NOMO-1 (cell line): ENCODE measurements around the gene TAT.
"Not testable (repeated sequence)": the region's sequence is repeated elsewhere in the genome, so short reads cannot be mapped to it uniquely, and the experiment has no call there.

Experiments used
- DNase-seq, 2 experiments: peaks; one replicate each; lab custom pipeline; 2025; ENCODE audit not compliant: unreplicated experiment in 2 of 2; lab: John Stamatoyannopoulos, UW

TAT gene

GRCh38 chr16:71585318-71585703, 8.4 kb upstream of the TAT start:
- no peak for DNase-seq

- DNase-seq = no peak
Measured at GRCh38 chr16:71584543-71585317, 7.8 kb upstream of the TAT start.

GRCh38 chr16:71582553-71582848, 5.6 kb upstream of the TAT start:
- not testable (repeated sequence) for DNase-seq

- DNase-seq = no peak
Measured at GRCh38 chr16:71574702-71575101, 2.2 kb downstream of the TAT start.

- DNase-seq = no peak
Measured at GRCh38 chr16:71573387-71574094, 3.4 kb downstream of the TAT start.

GRCh38 chr16:71572497-71573116, 4.3 kb downstream of the TAT start:
- no peak for DNase-seq

- DNase-seq = no peak
Measured at GRCh38 chr16:71570144-71570543, 6.7 kb downstream of the TAT start.

- DNase-seq = no peak
Measured at GRCh38 chr16:71569621-71570020, 7.3 kb downstream of the TAT start.

- DNase-seq = no peak
Measured at GRCh38 chr16:71568551-71568950, 8.3 kb downstream of the TAT start.

- DNase-seq = no peak
Measured at GRCh38 chr16:71567931-71568330, 9.0 kb downstream of the TAT start.

- peak in 1 of 2 experiments; percentile 26 for DNase-seq
Measured at GRCh38 chr16:71565812-71566700, 10.8 kb downstream of the TAT start.

GRCh38 chr16:71564335-71564967, 12.4 kb downstream of the TAT start:
- DNase-seq = peak; percentile 89 to 98

GRCh38 chr16:71562552-71562951, 14.3 kb downstream of the TAT start:
- no peak for DNase-seq

GRCh38 chr16:71561886-71562285, 15.0 kb downstream of the TAT start:
- DNase-seq = not testable (repeated sequence)

- no peak for DNase-seq
Measured at GRCh38 chr16:71559855-71560254, 17.0 kb downstream of the TAT start.

- no peak for DNase-seq
Measured at GRCh38 chr16:71557954-71558582, 18.8 kb downstream of the TAT start.

- no peak for DNase-seq
Measured at GRCh38 chr16:71557299-71557698, 19.6 kb downstream of the TAT start.

GRCh38 chr16:71555230-71555891, 21.5 kb downstream of the TAT start:
- DNase-seq = no peak

- DNase-seq = no peak
Measured at GRCh38 chr16:71552698-71553503, 24.0 kb downstream of the TAT start.
